ENCODE results near the gene FRG1. TPM values are rescaled to one million over a fixed set of nuclear protein-coding genes. Genes with fewer than 3 reads are reported as not detected.

The FRG1 gene
- total RNA-seq: 10 to 100 TPM; 63.2 to 65.1 TPM

DNA sequence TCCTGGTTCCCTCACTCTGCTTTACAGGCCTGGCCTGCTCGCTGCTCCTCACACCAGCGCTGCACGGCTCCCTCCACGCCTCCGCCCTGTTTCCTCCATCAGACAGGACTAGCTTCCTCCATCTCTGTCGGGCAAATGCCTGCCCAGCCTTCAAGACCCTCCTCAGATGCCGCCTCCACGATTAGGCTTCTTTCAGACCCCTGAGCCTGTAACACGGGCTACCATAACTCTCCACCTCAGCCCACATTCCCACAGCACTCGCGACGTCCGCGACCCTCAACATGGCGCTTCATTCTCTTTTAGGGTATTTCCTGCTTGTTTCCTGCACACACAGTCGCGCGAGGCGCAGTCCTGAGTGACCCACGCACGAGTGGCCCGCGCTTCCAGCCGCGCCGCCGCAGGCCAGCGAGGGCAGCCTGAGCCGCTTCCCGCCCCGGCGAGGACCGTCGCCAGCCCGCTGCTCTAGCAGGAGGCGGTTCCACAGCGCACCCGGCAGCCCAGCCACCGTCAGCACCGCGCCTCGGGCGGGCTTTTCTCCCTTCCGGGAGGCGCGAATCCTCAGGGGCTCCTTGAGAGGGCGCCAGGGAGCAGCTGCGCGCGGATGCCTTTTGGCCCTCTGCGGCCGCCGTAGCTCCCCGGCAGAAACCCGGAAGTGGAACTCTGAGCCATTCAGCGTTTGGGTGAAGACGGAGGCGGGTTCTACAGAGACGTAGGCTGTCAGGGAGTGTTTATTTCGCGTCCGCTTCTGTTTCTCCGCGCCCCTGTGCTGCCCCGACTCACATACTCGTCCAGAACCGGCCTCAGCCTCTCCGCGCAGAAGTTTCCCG is at the start of gene FRG1:
Gene FRG1 (plus strand): TSS at position 695 of the 827 bp plus-strand sequence. CDS start 138 bp downstream, outside the sequence.

Other genes starting within 250 kb of the FRG1 start
- not detected for gene FRG2, start 86.4 kb downstream of the FRG1 start, total RNA-seq
- gene DBET, start 123.6 kb downstream of the FRG1 start, total RNA-seq: not detected
- gene DUX4, start 232.9 kb downstream of the FRG1 start, total RNA-seq: not detected